Endothelial cell of umbilical vein (primary cell): Measurements from ENCODE around the gene RCOR2. TPM values are rescaled to one million over a fixed set of nuclear protein-coding genes. Genes with fewer than 3 reads are reported as not detected.
A peak's percentile ranks its signal among the peaks of the same experiment; 100 is the strongest.

Source experiments
- BruUV-seq: library from RNA; stranded (reverse); fragments of 400-500 nt; replicated peaks from 2 replicates; lab custom pipeline; 2021; lab: Mats Ljungman, UMichigan
- CTCF ChIA-PET: fragments of 300-600, 350-600 bp; sonication (Branson Sonifier 250); formaldehyde crosslinking; loops from one replicate; lab custom pipeline; 2021; ENCODE audit warnings: antibody characterized with exemption, inconsistent platforms; lab: Charles Lee
- POLR2A ChIA-PET: fragments of 300-600, 350-600 bp; sonication (Branson Sonifier 250); formaldehyde crosslinking; loops from one replicate; lab custom pipeline; 2021; ENCODE audit warnings: antibody characterized with exemption, inconsistent platforms; lab: Charles Lee
- DNase-seq: peaks from one replicate; pipeline ENCODE4 v3.0.0-alpha.2; 2011; ENCODE audit warnings: low read depth, low spot score
- FAIRE-seq: peaks from 2 replicates; lab custom pipeline; 2011; peaks lifted over from hg19 to GRCh38; lab: Jason Lieb, UNC
- H2AFZ ChIP-seq: 2 replicates; pipeline ENCODE4 v1.6.0; 2012; ENCODE audit warnings: low read depth, low read length, control low read depth, inconsistent platforms
- H3K27ac ChIP-seq: 2 replicates; pipeline ENCODE4 v1.5.1; 2011; ENCODE audit warnings: low read depth, mild to moderate bottlenecking, control low read depth, low read length, moderate library complexity; ENCODE audit not compliant: insufficient read depth
- H3K27me3 ChIP-seq, 2 experiments: 2 replicates each; pipeline versions ENCODE4 v1.6.0 to v1.6.1; 2011; ENCODE audit warnings: low read length in 2 of 2, mixed read lengths in 1 of 2; ENCODE audit not compliant: control insufficient read depth in 2 of 2, insufficient read depth in 2 of 2
- H3K36me3 ChIP-seq, 2 experiments: 2 replicates in 1 of 2; 3 replicates in 1 of 2; pipeline ENCODE4 v1.5.1; 2011; ENCODE audit warnings: low read length in 2 of 2, mild to moderate bottlenecking in 1 of 2, moderate library complexity in 1 of 2; ENCODE audit not compliant: control insufficient read depth in 2 of 2, insufficient read depth in 2 of 2; ENCODE audit errors: extremely low read depth in 1 of 2
- H3K4me1 ChIP-seq: 3 replicates; pipeline ENCODE4 v1.5.1; 2011; ENCODE audit warnings: mild to moderate bottlenecking, low read length; ENCODE audit not compliant: control insufficient read depth, insufficient read depth; ENCODE audit errors: extremely low read depth
- H3K4me2 ChIP-seq: 2 replicates; pipeline ENCODE4 v1.6.1; 2011; ENCODE audit warnings: low read length, control low read depth, mixed read lengths; ENCODE audit not compliant: insufficient read depth
- H3K4me3 ChIP-seq, 3 experiments: fragments of 200-600 bp in 1 of 3; sonication (generic), shearing (Covaris generic) in 1 of 3; replicated peaks in 1 of 3; 2 replicates each; pipeline ENCODE4 v1.5.1; 2011 to 2016; ENCODE audit warnings: control low read depth in 3 of 3, low read length in 3 of 3, mild to moderate bottlenecking in 2 of 3, inconsistent platforms in 1 of 3, low read depth in 1 of 3, moderate library complexity in 1 of 3; ENCODE audit not compliant: insufficient read depth in 1 of 3
- H3K79me2 ChIP-seq: 2 replicates; pipeline ENCODE4 v1.6.0; 2012; ENCODE audit warnings: low read length, inconsistent platforms; ENCODE audit not compliant: control insufficient read depth, insufficient read depth
- H3K9ac ChIP-seq: replicated peaks from 2 replicates; pipeline ENCODE3; 2011; ENCODE audit warnings: low read length, control low read depth; ENCODE audit not compliant: insufficient read depth; ENCODE audit errors: extremely low read depth
- H3K9me1 ChIP-seq: replicated peaks from 3 replicates; pipeline ENCODE4 v1.6.0; 2011; ENCODE audit warnings: mild to moderate bottlenecking, low read length; ENCODE audit not compliant: control insufficient read depth, insufficient read depth; ENCODE audit errors: extremely low read depth
- H3K9me3 ChIP-seq: replicated peaks from 2 replicates; pipeline ENCODE4 v1.5.1; 2012; ENCODE audit warnings: low read length, inconsistent platforms; ENCODE audit not compliant: control insufficient read depth, insufficient read depth
- H4K20me1 ChIP-seq: replicated peaks from 2 replicates; pipeline ENCODE3; 2011; ENCODE audit warnings: mild to moderate bottlenecking, low read length; ENCODE audit not compliant: control insufficient read depth, insufficient read depth; ENCODE audit errors: extremely low read depth
- CTCF ChIP-seq, 2 donors: IDR thresholded peaks; 1 replicate in 1 of 2; 2 replicates in 1 of 2; pipeline ENCODE4 v1.5.1; 2011; ENCODE audit warnings: low read length in 2 of 2, mild to moderate bottlenecking in 2 of 2, moderate library complexity in 2 of 2, control low read depth in 1 of 2, inconsistent platforms in 1 of 2, low read depth in 1 of 2; ENCODE audit not compliant: insufficient read depth in 1 of 2; ENCODE audit errors: extremely low read depth in 1 of 2
- EZH2 ChIP-seq: IDR thresholded peaks from 2 replicates; pipeline ENCODE4 v1.6.1; 2012; ENCODE audit warnings: borderline replicate concordance, low read depth, mild to moderate bottlenecking, moderate library complexity, low read length, inconsistent platforms; ENCODE audit not compliant: severe bottlenecking
- FOS ChIP-seq: IDR thresholded peaks from 2 replicates; pipeline ENCODE4 v1.6.1; 2011; ENCODE audit warnings: mild to moderate bottlenecking, low read length, moderate library complexity, borderline replicate concordance; ENCODE audit not compliant: insufficient read depth
- MYC ChIP-seq: IDR thresholded peaks from one replicate; pipeline ENCODE4 v1.6.1; 2011; ENCODE audit warnings: mild to moderate bottlenecking, low read depth, low read length
- POLR2AphosphoS5 ChIP-seq: IDR thresholded peaks from 2 replicates; pipeline ENCODE4 v1.6.1; 2012; ENCODE audit warnings: low read depth, mild to moderate bottlenecking, control low read depth, low read length, moderate library complexity; ENCODE audit not compliant: insufficient read depth
- dilution Hi-C: fragments of 300-500 bp; cut with MboI; formaldehyde crosslinking; loops from one replicate; pipeline ENCODE4 v1.15.0; 2019; ENCODE audit warnings: low sequenced_read_pairs; ENCODE audit not compliant: extremely low pct_ligation_motif_present
- intact Hi-C: fragments of 100-400 bp; cut with micrococcal nuclease; formaldehyde crosslinking; loops from one replicate; pipeline ENCODE4 v1.10.0; 2022
- polyA plus RNA-seq, 4 experiments: library from polyadenylated mRNA; depleted of rRNA in 3 of 4; stranded (reverse) in 3 of 4; unstranded in 1 of 4; fragments of >200 nt; gene quantifications; 2 replicates each; pipeline versions ENCODE4 v1.2.1 to v1.2.3, GENCODE V29; 2011 to 2012; ENCODE audit warnings: missing spikeins in 1 of 4
- total RNA-seq: library from RNA; stranded (reverse); gene quantifications from 2 replicates; pipeline ENCODE4 v1.2.3, GENCODE V29; 2021
- TF ChIP-seq, protein P1 (sequence below): IDR thresholded peaks from 2 replicates; pipeline ENCODE4 v1.6.1; 2011; ENCODE audit not compliant: insufficient read depth, insufficient read length

RCOR2 gene
- total and polyA plus RNA-seq, 2 donors (not counting 3 experiments of a cell fraction or from before 2014, with no cell fraction given): 0.13 to 0.63 TPM

DNA sequence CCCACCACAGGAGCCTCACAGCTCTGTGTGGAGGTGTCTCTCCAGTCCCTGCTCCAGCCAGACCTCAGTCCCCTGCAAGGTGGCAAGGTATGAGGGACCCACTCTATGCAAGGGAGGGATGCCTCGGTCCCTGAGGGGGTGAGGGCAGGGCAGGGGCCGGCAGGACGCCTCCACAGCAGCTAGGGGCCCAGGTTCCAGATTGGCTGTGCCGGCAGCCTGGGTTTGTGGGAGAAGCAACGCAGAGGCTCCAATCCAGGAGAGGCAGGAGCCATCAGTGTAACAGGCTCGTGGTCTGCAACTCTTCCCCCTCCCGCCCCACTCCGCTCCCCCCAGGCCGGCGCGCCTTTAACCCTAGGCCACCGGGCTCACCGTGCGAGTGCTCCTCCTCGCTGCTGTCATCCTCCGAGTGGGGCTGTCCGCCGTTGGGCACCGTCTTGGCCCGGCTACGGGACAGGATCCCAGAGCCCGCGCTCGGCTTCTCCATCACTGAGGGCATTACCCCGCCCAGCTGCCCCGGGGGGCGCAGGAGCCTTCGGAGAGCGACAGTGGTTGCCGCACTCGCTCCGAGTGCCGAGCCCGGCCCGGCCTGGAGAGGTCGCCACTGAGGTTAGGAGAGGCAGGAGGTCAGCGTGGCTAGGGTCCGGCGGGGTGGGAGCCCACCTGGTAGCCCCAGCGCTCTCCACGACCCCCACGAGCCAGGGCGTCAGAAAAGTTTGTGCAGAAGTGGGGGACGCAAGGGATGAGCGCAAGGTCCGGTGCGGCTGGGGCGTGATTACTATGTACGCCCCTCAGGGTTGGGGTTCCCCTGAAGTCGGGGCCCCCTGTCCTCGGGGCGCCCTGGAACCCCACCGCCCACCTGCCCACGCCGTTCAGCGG is 765 bp downstream of the RCOR2 start:
- DNase-seq: no peak
- Histone ChIP-seq H3K27ac (no peak overlapping the region), H3K4me2 (no peak overlapping the region), H3K36me3 (no peaks in the 10 kb centered on the region), H4K20me1 (no peaks in the 10 kb centered on the region), H3K79me2 (no peaks in the 10 kb centered on the region), H2AFZ (peak overlapping the region; percentile 1), H3K4me3 (peak overlapping the region in 1 of 3 experiments; percentile 32), H3K27me3 (peaks cover 0 to 2% of the 10 kb centered on the region in 2 experiments), H3K9me3 (no peaks in the 10 kb centered on the region), H3K9me1 (no peaks in the 10 kb centered on the region), H3K9ac (no peak overlapping the region), H3K4me1 (peaks cover 7% of the 10 kb centered on the region)
- FAIRE-seq: no peak
- ChIA-PET CTCF (interaction anchor here (0.6 to 2.3 kb wide), 12 partner anchors 9 to 158 kb away, joined by 3 to 16 read pairs (median 4); partner anchors contain the start of genes MARK2 and NAA40), POLR2A (interaction anchor here (0.7 kb wide), 1 partner anchor 28 kb away, joined by 3 read pairs; no protein-coding TSS in a partner anchor)
- intact Hi-C loops: loop anchor here (2.0 to 5.0 kb wide), 2 partner anchors 23 to 231 kb away; partner anchors contain the start of gene NAA40
- dilution Hi-C loops: no loop called here
- BruUV-seq: no TSS peak
- no peak for TF ChIP-seq POLR2AphosphoS5
- no peak for TF ChIP-seq FOS
- TF ChIP-seq EZH2: peak; percentile 42
- TF ChIP-seq CTCF (IDR thresholded peaks at IDR 0.05; ENCODE audit: extremely low read depth in 1 of 2, insufficient read depth in 1 of 2, low read depth in 1 of 2, low read length in 2 of 2): peak; percentile 51 to 72
- TF ChIP-seq, protein P1, sequence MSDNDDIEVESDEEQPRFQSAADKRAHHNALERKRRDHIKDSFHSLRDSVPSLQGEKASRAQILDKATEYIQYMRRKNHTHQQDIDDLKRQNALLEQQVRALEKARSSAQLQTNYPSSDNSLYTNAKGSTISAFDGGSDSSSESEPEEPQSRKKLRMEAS: no peak
- TF ChIP-seq MYC: no peak
